GM12873 (cell line): ENCODE data around the gene RNF214.

Experiments used
- CTCF ChIP-seq: IDR thresholded peaks from 2 replicates; pipeline ENCODE4 v1.5.1; 2012; ENCODE audit warnings: low read depth, mild to moderate bottlenecking, moderate library complexity, low read length, control low read depth; ENCODE audit not compliant: insufficient read depth; ENCODE audit errors: missing control alignments

RNF214 gene

DNA sequence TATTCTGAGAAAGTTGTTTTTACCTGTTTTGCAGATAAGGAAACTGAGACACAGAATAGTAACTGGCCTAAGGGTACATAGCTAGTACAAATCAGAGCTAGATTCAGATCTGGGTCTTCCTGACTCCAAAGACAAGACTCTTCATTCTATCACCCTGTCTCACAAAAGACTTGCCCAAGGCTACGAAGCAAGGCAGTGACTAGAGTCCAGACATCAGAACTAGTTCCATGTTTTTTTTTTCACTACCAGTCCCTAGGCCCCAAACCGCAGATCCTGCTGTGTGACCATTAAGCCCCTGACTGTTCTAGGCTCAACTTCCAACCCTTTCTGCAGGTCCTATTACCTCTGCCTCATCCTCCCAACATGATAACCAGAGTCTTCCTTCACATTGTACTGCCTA lies 60.1 kb downstream of the RNF214 start:
- TF ChIP-seq CTCF, result no peak

GRCh38 chr11:117295438-117296137 lies 63.1 kb downstream of the RNF214 start:
- no peak for TF ChIP-seq CTCF

- no peak for TF ChIP-seq CTCF
These were observed 64.4 kb downstream of the RNF214 start for GRCh38 chr11:117296881-117297280.

DNA sequence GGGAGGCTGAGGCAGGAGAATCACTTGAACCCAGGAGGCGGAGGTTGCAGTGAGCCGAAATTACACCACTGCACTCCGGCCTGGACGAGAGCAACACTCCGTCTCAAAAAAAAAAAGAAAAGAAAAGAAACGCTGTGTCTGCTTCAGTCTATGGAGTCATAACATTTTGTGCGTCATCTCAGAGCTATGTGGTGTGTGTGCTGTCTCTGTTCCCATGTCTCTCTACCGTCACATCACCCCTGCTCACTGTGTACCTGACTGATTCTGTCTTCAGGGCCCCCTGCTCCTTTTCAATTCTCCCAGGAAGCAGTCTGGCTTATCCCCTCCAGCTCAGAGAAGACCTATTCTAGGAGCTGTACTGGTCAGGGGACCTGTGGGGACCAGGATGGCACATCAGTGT lies 65.7 kb downstream of the RNF214 start:
- TF ChIP-seq CTCF, result no peak

DNA sequence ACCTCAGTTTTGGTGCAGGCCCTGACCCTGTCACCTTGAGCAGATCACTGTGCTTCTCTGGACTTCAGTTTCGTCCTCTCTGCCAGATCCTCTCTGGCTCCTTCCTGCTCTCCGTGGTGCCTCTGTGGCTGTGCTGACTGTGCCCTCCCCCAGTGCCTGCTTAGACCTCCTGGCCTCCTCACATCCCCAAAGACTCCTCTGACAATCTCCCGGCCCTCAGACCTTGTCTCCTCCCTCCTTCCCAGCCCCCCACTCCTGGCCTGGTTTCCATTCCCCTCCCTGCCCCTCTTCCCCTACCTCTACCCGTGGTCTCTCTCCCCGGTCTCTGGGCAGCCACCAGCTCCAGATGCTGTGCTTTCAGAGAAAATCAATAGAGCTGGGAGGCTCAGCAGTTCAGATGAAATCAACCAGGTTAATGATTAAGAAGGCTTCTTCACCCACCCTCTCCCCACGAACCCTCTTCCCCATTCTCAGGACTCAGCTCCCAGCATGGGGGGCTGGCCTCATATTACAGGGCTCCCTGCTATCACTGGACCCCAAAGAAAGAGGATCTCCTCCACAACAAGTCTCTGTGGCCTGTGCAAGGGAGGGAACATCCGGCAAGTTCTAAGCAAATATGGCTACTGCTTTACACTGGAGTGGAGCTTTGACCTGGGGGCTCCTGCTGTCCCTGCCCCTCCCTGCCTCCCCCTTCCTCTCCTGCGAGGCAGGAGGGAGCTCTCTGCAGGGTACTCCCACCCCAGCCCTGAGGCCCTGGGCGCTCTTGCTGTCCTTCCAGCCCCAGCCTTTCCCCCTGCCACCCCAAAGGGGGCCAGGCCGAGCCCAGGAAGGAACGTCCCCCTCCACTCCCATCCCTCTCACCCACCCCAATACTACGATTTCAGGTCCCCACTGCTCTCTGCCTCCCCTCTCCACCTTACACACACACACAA lies 67.1 kb downstream of the RNF214 start:
- TF ChIP-seq CTCF, result no peak

DNA sequence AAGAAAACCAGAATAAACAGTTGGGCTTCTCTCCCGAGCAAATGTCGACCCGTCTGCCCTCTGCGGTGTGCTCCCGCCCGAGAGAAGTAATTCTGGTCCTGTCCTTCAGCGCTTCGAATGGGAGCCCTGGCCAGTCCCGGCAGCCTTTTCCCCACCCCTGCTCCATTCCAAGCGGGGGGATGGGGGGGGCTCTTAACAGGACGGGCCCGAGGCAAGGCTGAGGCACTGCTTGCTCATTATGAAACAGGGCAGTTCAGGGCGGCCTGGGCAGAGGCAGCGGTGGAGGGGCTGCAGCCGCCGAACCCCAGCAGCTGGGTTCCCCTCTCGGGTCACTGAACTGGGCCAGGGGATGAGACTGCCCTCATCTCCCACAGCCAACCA lies 67.8 kb downstream of the RNF214 start:
- TF ChIP-seq CTCF, result no peak

DNA sequence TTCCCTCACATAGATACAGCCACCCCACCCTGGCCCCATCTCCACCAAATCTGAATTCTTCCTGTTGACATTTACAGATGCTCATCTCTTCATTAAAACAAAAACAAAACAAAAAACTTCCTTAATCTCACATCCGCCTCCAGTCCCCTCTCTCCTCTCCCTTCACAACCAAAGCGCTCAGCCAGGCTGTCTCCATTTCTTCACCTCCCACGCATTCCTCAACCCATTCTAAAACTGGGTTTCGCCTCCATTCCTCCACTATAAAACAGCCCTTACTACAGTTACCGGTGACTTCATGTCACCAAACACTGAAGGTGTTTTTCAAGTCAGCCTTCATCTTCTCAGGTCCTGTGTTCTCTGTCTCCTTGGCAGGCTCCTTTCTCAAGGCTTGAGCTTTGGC lies 68.3 kb downstream of the RNF214 start:
- TF ChIP-seq CTCF, result no peak
